ENCODE measurements around the gene NFKBIL1.
"Not testable (repeated sequence)": the region's sequence is repeated elsewhere in the genome, so short reads cannot be mapped to it uniquely, and the experiment has no call there.

The NFKBIL1 gene

DNA sequence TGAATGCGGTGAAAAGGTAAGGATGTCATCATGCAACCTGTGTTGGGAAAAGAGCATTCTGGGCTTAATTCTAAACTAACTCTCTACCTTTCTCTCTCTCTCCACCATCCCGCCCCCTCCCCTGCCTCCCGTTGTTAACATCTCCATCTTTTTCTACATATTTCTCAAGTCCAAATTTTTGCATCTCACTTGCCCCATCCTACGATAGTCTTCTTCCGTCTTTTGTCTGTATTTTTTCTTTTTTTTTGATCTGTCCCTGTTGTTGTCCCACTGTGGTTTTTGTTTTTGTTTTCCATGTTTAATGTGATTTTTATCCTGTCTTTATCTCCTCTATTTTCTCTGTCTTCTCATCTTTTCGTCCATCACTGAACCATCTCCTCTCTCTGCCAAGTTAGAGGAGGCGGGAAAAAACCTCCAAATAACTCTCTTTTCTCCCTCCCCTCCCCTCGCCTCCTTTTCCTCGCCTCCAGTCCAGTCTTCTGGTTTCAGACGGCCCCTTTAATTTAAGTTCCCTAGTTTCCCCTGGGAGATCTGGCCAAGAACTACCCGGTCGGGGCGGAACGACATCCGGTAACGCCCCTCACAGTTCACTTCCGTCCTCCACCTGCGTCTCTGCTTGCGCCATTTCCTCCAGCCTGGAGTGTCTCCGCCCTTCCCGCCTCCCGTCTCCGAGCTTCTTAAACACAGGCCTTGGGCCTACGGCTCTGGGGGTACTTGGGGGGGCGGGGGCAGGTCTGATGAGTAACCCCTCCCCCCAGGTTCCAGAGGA, at the start of gene NFKBIL1:
Gene NFKBIL1 (plus strand): TSS at position 651 of the 769 bp plus-strand sequence. CDS start 87 bp downstream, at position 738.
- Histone ChIP-seq H3K27ac (ENCODE audit: low read length) (peak within 1 kb of the TSS; percentile 72), H3K9ac (ENCODE audit: low read depth, low read length) (peak within 1 kb of the TSS; percentile 82; the same call in 1 of the 2 replicates), H3K9me3 (ENCODE audit: insufficient read depth, low read depth, low read length) (no peaks in the 10 kb centered on the region), H3K4me3 (ENCODE audit: low read length) (peak within 1 kb of the TSS; percentile 87), H3K36me3 (ENCODE audit: insufficient read depth, low read depth, low read length) (peaks cover 29% of the 10 kb centered on the region), H3K27me3 (ENCODE audit: insufficient read depth, low read length) (no peaks in the 10 kb centered on the region), H3K4me1 (ENCODE audit: insufficient read depth, low read length) (peaks cover 6% of the 10 kb centered on the region; the same call in 1 of the 2 replicates)

DNA sequence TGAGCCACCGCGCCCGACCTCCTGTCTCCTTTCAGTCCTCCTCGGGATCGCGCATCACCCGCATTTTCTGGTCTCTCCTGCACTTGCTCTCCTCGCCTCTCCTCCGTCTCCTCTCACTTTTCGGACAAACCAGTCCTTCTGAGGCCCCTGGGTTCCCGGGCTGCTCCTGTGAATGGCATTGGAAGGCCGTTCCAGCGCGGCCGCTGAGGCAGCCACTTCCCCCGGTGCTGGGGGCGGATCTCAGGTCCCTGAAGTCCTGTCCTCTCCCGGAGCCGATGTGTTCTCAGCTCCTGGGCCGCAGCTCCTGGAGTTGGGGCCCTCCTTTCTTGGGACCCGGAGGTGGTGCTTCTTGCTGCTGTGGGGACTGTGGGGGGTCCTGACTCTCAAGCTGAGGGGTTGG, 48.7 kb upstream of the NFKBIL1 start:
- H3K36me3 ChIP-seq (ENCODE audit: insufficient read depth, low read depth, low read length): no peaks in the 10 kb centered on the region
- H3K9ac ChIP-seq (ENCODE audit: low read depth, low read length): peak overlapping the region; percentile 37; the same call in 1 of the 2 replicates
- H3K27me3 ChIP-seq (ENCODE audit: insufficient read depth, low read length): peaks cover 56% of the 10 kb centered on the region
- peak overlapping the region; percentile 72 for H3K4me3 ChIP-seq (ENCODE audit: low read length)
- no peaks in the 10 kb centered on the region for H3K9me3 ChIP-seq (ENCODE audit: insufficient read depth, low read depth, low read length)
- H3K27ac ChIP-seq (ENCODE audit: low read length): no peak overlapping the region
- peaks cover 6% of the 10 kb centered on the region for H3K4me1 ChIP-seq (ENCODE audit: insufficient read depth, low read length)

DNA sequence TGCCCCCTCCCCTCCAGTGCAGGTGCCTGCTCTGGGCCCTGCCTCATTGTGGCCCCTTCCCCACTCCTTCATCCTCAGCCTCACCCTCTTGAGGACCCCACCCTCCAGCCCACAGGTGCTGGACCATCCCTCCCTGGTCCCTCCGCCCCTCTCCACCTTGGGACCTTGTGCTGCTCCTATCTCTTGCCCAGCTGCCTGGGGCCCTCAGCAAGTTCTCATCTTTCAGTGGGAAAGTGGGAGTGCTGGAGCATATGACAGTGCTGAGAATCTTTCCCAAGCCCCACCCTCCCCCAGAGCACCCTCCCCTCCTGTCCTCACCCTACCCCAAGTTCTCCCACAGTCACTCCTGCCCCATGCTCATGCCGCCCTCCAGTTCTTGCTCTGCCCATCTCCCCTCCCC, 47.8 kb upstream of the NFKBIL1 start:
- H3K9me3 ChIP-seq (ENCODE audit: insufficient read depth, low read depth, low read length); H3K9ac ChIP-seq (ENCODE audit: low read depth, low read length); H3K4me3 ChIP-seq (ENCODE audit: low read length); H3K36me3 ChIP-seq (ENCODE audit: insufficient read depth, low read depth, low read length); H3K27ac ChIP-seq (ENCODE audit: low read length); H3K4me1 ChIP-seq (ENCODE audit: insufficient read depth, low read length): not testable (repeated sequence)
- peaks cover 48% of the 10 kb centered on the region for H3K27me3 ChIP-seq (ENCODE audit: insufficient read depth, low read length)

- Histone ChIP-seq H3K4me3 (ENCODE audit: low read length) (no peak overlapping the region), H3K9ac (ENCODE audit: low read depth, low read length) (no peak overlapping the region), H3K27me3 (ENCODE audit: insufficient read depth, low read length) (peaks cover 19% of the 10 kb centered on the region), H3K36me3 (ENCODE audit: insufficient read depth, low read depth, low read length) (peaks cover 13% of the 10 kb centered on the region), H3K9me3 (ENCODE audit: insufficient read depth, low read depth, low read length) (no peaks in the 10 kb centered on the region), H3K4me1 (ENCODE audit: insufficient read depth, low read length) (no peaks in the 10 kb centered on the region), H3K27ac (ENCODE audit: low read length) (no peak overlapping the region)
Measured at GRCh38 chr6:31502586-31502985, 44.8 kb upstream of the NFKBIL1 start.

- not testable (repeated sequence) for H3K27me3 ChIP-seq (ENCODE audit: insufficient read depth, low read length); H3K4me3 ChIP-seq (ENCODE audit: low read length); H3K9ac ChIP-seq (ENCODE audit: low read depth, low read length); H3K4me1 ChIP-seq (ENCODE audit: insufficient read depth, low read length); H3K27ac ChIP-seq (ENCODE audit: low read length); H3K9me3 ChIP-seq (ENCODE audit: insufficient read depth, low read depth, low read length)
- H3K36me3 ChIP-seq (ENCODE audit: insufficient read depth, low read depth, low read length): peaks cover 31% of the 10 kb centered on the region
Measured at GRCh38 chr6:31509036-31509435, 38.4 kb upstream of the NFKBIL1 start.

DNA sequence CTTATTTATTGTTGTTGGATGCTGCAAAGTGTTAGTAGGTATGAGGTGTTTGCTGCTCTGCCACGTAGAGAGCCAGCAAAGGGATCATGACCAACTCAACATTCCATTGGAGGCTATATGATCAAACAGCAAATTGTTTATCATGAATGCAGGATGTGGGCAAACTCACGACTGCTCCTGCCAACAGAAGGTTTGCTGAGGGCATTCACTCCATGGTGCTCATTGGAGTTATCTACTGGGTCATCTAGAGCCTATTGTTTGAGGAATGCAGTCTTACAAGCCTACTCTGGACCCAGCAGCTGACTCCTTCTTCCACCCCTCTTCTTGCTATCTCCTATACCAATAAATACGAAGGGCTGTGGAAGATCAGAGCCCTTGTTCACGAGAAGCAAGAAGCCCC, 37.4 kb upstream of the NFKBIL1 start:
- no peak overlapping the region for H3K4me3 ChIP-seq (ENCODE audit: low read length)
- H3K9me3 ChIP-seq (ENCODE audit: insufficient read depth, low read depth, low read length): no peaks in the 10 kb centered on the region
- no peak overlapping the region for H3K27ac ChIP-seq (ENCODE audit: low read length)
- peaks cover 31% of the 10 kb centered on the region for H3K36me3 ChIP-seq (ENCODE audit: insufficient read depth, low read depth, low read length)
- no peaks in the 10 kb centered on the region for H3K27me3 ChIP-seq (ENCODE audit: insufficient read depth, low read length)
- no peak overlapping the region for H3K9ac ChIP-seq (ENCODE audit: low read depth, low read length)
- H3K4me1 ChIP-seq (ENCODE audit: insufficient read depth, low read length): no peaks in the 10 kb centered on the region

DNA sequence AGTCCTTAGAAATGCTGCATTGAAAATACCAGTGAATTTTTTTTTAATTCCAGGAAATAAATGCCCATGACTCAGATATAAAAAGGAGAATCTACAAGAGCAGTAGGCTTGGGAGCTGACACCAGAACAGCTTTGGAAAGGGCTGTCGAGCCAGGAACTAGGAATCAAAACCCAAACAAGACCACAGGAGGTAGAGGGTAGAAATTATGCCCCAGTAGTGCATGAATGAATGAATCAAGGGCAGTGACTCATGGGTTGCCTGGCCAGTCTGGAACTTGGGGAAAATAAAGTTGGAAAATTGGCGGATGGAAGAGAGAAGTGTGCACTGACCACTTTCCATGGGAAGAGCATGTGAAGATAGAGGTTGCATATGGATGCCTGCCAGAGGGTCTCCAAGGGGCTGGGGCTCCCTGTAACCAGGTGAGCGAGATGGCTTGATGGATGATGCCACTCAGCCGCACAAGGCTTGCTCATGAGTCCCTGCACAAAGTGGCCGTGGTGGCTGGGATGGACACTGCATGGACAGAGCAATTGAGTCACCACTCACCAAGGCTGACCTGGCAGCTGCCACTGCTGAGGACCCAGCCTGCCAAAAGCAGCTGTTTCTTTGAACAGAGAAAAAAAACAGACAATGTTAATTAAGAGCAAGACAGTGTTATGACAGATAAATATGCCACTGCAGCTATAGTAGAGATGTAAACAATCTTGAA, 33.8 kb upstream of the NFKBIL1 start:
- Histone ChIP-seq H3K9ac (ENCODE audit: low read depth, low read length) (no peak overlapping the region), H3K9me3 (ENCODE audit: insufficient read depth, low read depth, low read length) (no peaks in the 10 kb centered on the region), H3K36me3 (ENCODE audit: insufficient read depth, low read depth, low read length) (peaks cover 10% of the 10 kb centered on the region), H3K27me3 (ENCODE audit: insufficient read depth, low read length) (no peaks in the 10 kb centered on the region), H3K4me1 (ENCODE audit: insufficient read depth, low read length) (no peaks in the 10 kb centered on the region), H3K4me3 (ENCODE audit: low read length) (no peak overlapping the region), H3K27ac (ENCODE audit: low read length) (no peak overlapping the region)

DNA sequence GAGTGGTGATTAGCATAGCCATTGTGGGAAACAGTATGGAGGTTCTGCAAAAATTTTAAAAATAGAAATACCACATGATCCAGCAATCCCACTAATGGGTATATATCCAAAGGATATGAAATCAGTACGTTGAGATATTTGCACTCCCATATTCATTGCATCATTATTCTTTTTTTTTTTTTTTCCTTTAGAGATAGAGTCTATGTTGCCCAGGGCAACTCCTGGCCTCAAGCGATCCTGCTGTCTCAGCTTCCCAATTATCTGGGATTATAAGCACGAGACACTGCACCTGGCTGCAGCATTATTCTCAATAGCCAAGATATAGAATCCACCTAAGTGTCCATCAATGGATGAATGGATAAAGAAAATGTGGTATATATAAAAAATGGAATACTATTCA, 25.6 kb upstream of the NFKBIL1 start:
- Histone ChIP-seq H3K4me1 (ENCODE audit: insufficient read depth, low read length) (no peaks in the 10 kb centered on the region), H3K4me3 (ENCODE audit: low read length) (no peak overlapping the region), H3K9ac (ENCODE audit: low read depth, low read length) (no peak overlapping the region), H3K27ac (ENCODE audit: low read length) (no peak overlapping the region), H3K36me3 (ENCODE audit: insufficient read depth, low read depth, low read length) (no peaks in the 10 kb centered on the region), H3K27me3 (ENCODE audit: insufficient read depth, low read length) (no peaks in the 10 kb centered on the region), H3K9me3 (ENCODE audit: insufficient read depth, low read depth, low read length) (no peaks in the 10 kb centered on the region)

DNA sequence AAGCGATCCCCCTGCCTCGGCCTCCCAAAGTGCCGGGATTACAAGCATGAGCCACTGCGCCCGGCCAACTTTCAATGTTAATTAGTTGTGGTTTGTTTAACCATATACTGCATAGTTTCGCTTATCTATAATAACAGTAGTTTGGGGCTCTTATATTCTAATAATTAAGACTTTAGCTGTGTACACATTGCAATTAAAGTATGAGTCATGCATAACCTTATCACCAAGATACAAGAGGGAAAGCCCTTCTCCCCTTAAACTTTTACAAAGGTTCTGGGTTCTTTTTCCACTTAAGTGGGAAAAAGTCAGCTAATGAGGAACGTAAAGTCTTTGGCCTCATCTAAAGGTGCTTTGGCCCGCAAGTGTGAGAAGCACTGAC, 21.9 kb upstream of the NFKBIL1 start:
- Histone ChIP-seq H3K4me3 (ENCODE audit: low read length) (no peak overlapping the region), H3K9me3 (ENCODE audit: insufficient read depth, low read depth, low read length) (no peaks in the 10 kb centered on the region), H3K27ac (ENCODE audit: low read length) (no peak overlapping the region), H3K36me3 (ENCODE audit: insufficient read depth, low read depth, low read length) (peaks cover 14% of the 10 kb centered on the region), H3K27me3 (ENCODE audit: insufficient read depth, low read length) (no peaks in the 10 kb centered on the region), H3K4me1 (ENCODE audit: insufficient read depth, low read length) (no peaks in the 10 kb centered on the region), H3K9ac (ENCODE audit: low read depth, low read length) (no peak overlapping the region)

GRCh38 chr6:31525932-31526591, 21.3 kb upstream of the NFKBIL1 start:
- Histone ChIP-seq H3K27me3 (ENCODE audit: insufficient read depth, low read length) (no peaks in the 10 kb centered on the region), H3K4me1 (ENCODE audit: insufficient read depth, low read length) (no peaks in the 10 kb centered on the region), H3K9me3 (ENCODE audit: insufficient read depth, low read depth, low read length) (no peaks in the 10 kb centered on the region), H3K27ac (ENCODE audit: low read length) (no peak overlapping the region), H3K9ac (ENCODE audit: low read depth, low read length) (no peak overlapping the region), H3K36me3 (ENCODE audit: insufficient read depth, low read depth, low read length) (peaks cover 19% of the 10 kb centered on the region), H3K4me3 (ENCODE audit: low read length) (no peak overlapping the region)

GRCh38 chr6:31528307-31528777, 19.1 kb upstream of the NFKBIL1 start:
- Histone ChIP-seq H3K9ac (ENCODE audit: low read depth, low read length) (no peak overlapping the region), H3K9me3 (ENCODE audit: insufficient read depth, low read depth, low read length) (no peaks in the 10 kb centered on the region), H3K4me3 (ENCODE audit: low read length) (no peak overlapping the region), H3K27me3 (ENCODE audit: insufficient read depth, low read length) (no peaks in the 10 kb centered on the region), H3K27ac (ENCODE audit: low read length) (no peak overlapping the region), H3K4me1 (ENCODE audit: insufficient read depth, low read length) (no peaks in the 10 kb centered on the region), H3K36me3 (ENCODE audit: insufficient read depth, low read depth, low read length) (peaks cover 42% of the 10 kb centered on the region)
